T-helper 9 cell (primary cell): Measurements from ENCODE around the gene OBP2B.
"Not testable (repeated sequence)": the region's sequence is repeated elsewhere in the genome, so short reads cannot be mapped to it uniquely, and the experiment has no call there.

ENCODE experiments used
- DNase-seq: peaks from one replicate; pipeline ENCODE4 v3.0.0-alpha.2; 2020

Gene OBP2B

GRCh38 chr9:133221177-133221809 lies 12.2 kb upstream of the OBP2B start:
- no peak for DNase-seq

GRCh38 chr9:133218049-133218975 lies 9.3 kb upstream of the OBP2B start:
- DNase-seq: not testable (repeated sequence)

- not testable (repeated sequence) for DNase-seq
Measured at GRCh38 chr9:133217333-133217988, 8.4 kb upstream of the OBP2B start.

GRCh38 chr9:133214276-133214675 lies 5.2 kb upstream of the OBP2B start:
- not testable (repeated sequence) for DNase-seq

- no peak for DNase-seq
Measured at GRCh38 chr9:133210609-133211008, 1.6 kb upstream of the OBP2B start.

- DNase-seq: no peak
Measured at GRCh38 chr9:133210202-133210532, 1.1 kb upstream of the OBP2B start.

GRCh38 chr9:133209327-133210201 lies 514 bp upstream of the OBP2B start:
- not testable (repeated sequence) for DNase-seq

GRCh38 chr9:133208171-133208879 lies 725 bp downstream of the OBP2B start:
- DNase-seq: not testable (repeated sequence)

GRCh38 chr9:133207540-133208170 lies 1.4 kb downstream of the OBP2B start:
- no peak for DNase-seq

GRCh38 chr9:133207021-133207531 lies 2.0 kb downstream of the OBP2B start:
- no peak for DNase-seq

- DNase-seq: no peak
Measured at GRCh38 chr9:133205996-133206931, 2.8 kb downstream of the OBP2B start.

- not testable (repeated sequence) for DNase-seq
Measured at GRCh38 chr9:133205481-133205887, 3.6 kb downstream of the OBP2B start.

GRCh38 chr9:133204993-133205336 lies 4.1 kb downstream of the OBP2B start:
- DNase-seq: no peak

GRCh38 chr9:133204335-133204992 lies 4.6 kb downstream of the OBP2B start:
- DNase-seq: no peak

- no peak for DNase-seq
Measured at GRCh38 chr9:133203506-133204075, 5.5 kb downstream of the OBP2B start.

GRCh38 chr9:133202688-133203453 lies 6.2 kb downstream of the OBP2B start:
- no peak for DNase-seq

GRCh38 chr9:133202145-133202513 lies 6.9 kb downstream of the OBP2B start:
- no peak for DNase-seq

GRCh38 chr9:133201424-133202144 lies 7.5 kb downstream of the OBP2B start:
- DNase-seq: no peak
